Esophagus muscularis mucosa (tissue), 4 donors: ENCODE data around the gene MEGF6. TPM values are rescaled to one million over a fixed set of nuclear protein-coding genes. Genes with fewer than 3 reads are reported as not detected.

Experiments
- DNase-seq: peaks from one replicate; pipeline ENCODE4 v3.0.0-alpha.2; 2017; ENCODE audit errors: extremely low spot score
- H3K27ac ChIP-seq, 4 donors: fragments of 200-600 bp; sonication (generic); replicated peaks in 1 of 4; 1 replicate in 3 of 4; 2 replicates in 1 of 4; pipeline ENCODE4 v1.5.1; 2016 to 2019; ENCODE audit warnings: mild to moderate bottlenecking in 1 of 4
- H3K27me3 ChIP-seq, 4 donors: fragments of 200-600 bp; sonication (generic); one replicate each; pipeline versions ENCODE4 v1.5.1 to v1.6.0; 2016 to 2019
- H3K36me3 ChIP-seq, 4 donors: fragments of 200-600 bp; sonication (generic); one replicate each; pipeline ENCODE4 v1.5.1; 2016 to 2019
- H3K4me1 ChIP-seq, 4 donors: fragments of 200-600 bp; sonication (generic); one replicate each; pipeline ENCODE4 v1.5.1; 2016 to 2019
- H3K4me3 ChIP-seq, 4 donors: fragments of 200-600 bp; sonication (generic); 1 replicate in 2 of 4; 2 replicates in 2 of 4; pipeline ENCODE4 v1.5.1; 2016 to 2019; ENCODE audit warnings: mild to moderate bottlenecking in 4 of 4, moderate library complexity in 1 of 4
- H3K9me3 ChIP-seq, 4 donors: fragments of 200-600 bp; sonication (generic); 1 replicate in 3 of 4; 2 replicates in 1 of 4; pipeline ENCODE4 v1.5.1; 2016 to 2019
- EP300 ChIP-seq: sonication (generic); formaldehyde crosslinking; IDR thresholded peaks from one replicate; pipeline ENCODE4 v1.6.1; 2017; ENCODE audit warnings: antibody characterized with exemption
- POLR2A ChIP-seq: fragments of 450-650 bp; IDR thresholded peaks from one replicate; pipeline ENCODE4 v1.6.1; 2017; ENCODE audit warnings: antibody characterized with exemption, moderate library complexity, mild to moderate bottlenecking, low read depth
- POLR2AphosphoS5 ChIP-seq, 2 donors: sonication (generic); formaldehyde crosslinking; IDR thresholded peaks; one replicate each; pipeline ENCODE4 v1.6.1; 2017; ENCODE audit warnings: antibody characterized with exemption in 2 of 2
- WGBS: methylation state at CpG from one replicate; pipeline ENCODE4 v1.1.5; 2018; 5-methylcytosine and 5-hydroxymethylcytosine counted together
- intact Hi-C: fragments of 100-400 bp; cut with DNase I; formaldehyde crosslinking; loops from one replicate; pipeline ENCODE4 v1.15.1; 2023
- total RNA-seq, 4 donors: library from RNA; depleted of rRNA; stranded (reverse); fragments of >200 nt; gene quantifications; one replicate each; pipeline versions ENCODE4 v1.1.0 to v1.2.1, GENCODE V29; 2016
- TF ChIP-seq, protein P1 (sequence below), 3 experiments: fragments of 200-600 bp in 2 of 3; fragments of 450-650 bp in 1 of 3; sonication (generic) in 2 of 3; IDR thresholded peaks; one replicate each; pipeline ENCODE4 v1.5.1; 2017 to 2019; ENCODE audit warnings: antibody characterized with exemption in 3 of 3, mild to moderate bottlenecking in 2 of 3, moderate library complexity in 1 of 3

Gene MEGF6
- total RNA-seq, 4 donors from 2014 or later = 9.3 to 18.1 (median 12.7) TPM

DNA sequence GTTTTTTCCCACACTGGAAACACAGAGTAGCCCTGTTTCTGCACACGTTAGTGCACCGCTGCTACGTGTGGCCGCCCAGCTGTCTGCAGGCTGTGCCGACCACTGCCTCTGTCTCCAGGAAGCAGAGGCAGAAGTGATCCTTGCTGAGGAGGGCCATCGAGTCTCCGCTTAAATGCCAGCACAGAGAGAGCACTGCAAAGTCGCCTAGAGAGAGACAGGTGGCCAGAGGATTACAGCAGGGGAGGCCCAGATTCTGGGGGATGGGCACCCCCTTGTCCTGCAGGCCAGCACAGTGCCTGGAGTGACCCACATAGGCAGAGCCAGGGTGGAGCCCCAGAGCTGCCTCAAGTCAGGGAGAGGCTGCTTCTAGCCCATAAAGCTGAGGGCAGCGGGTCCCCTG lies 19.6 kb upstream of the MEGF6 start:
- intact Hi-C loops = no loop called here
- Histone ChIP-seq H3K36me3 (peaks cover 48 to 93% (median 87%) of the 10 kb centered on the region in 4 donors), H3K4me1 (peaks cover 5 to 9% (median 6%) of the 10 kb centered on the region in 4 donors)

DNA sequence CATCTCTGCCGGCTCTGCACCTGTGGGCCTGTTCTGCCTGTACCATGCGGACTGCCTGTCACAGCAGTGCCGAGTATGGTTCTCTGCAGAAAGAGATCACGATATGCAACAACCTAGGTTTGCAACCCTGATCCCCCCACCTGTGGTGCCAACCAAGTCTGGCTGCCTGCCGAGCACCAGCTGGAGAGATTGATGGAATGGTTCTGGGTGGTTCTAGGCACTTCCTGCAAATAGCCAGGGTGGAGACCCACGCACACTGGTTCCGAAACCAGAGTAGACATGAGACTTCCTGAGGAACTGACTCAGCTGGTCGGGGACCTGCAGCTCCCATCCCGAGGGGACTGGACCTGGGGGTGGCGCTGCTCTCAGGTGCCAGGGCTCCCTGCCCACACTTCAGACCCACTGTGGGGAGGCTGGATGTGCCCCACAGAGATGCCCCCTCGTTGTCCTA lies 18.9 kb upstream of the MEGF6 start:
- H3K4me1 ChIP-seq = peaks cover 11 to 16% (median 12%) of the 10 kb centered on the region in 4 donors
- TF ChIP-seq, protein P1, sequence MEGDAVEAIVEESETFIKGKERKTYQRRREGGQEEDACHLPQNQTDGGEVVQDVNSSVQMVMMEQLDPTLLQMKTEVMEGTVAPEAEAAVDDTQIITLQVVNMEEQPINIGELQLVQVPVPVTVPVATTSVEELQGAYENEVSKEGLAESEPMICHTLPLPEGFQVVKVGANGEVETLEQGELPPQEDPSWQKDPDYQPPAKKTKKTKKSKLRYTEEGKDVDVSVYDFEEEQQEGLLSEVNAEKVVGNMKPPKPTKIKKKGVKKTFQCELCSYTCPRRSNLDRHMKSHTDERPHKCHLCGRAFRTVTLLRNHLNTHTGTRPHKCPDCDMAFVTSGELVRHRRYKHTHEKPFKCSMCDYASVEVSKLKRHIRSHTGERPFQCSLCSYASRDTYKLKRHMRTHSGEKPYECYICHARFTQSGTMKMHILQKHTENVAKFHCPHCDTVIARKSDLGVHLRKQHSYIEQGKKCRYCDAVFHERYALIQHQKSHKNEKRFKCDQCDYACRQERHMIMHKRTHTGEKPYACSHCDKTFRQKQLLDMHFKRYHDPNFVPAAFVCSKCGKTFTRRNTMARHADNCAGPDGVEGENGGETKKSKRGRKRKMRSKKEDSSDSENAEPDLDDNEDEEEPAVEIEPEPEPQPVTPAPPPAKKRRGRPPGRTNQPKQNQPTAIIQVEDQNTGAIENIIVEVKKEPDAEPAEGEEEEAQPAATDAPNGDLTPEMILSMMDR (IDR thresholded peaks at IDR 0.05) = no peak
- TF ChIP-seq POLR2A (no peak), EP300 (no peak), POLR2AphosphoS5 (IDR thresholded peaks at IDR 0.05) (no peak)
- H3K9me3 ChIP-seq = no peaks in the 10 kb centered on the region
- no peak overlapping the region for H3K4me3 ChIP-seq
- H3K36me3 ChIP-seq = peaks cover 41 to 85% (median 80%) of the 10 kb centered on the region in 4 donors
- H3K27ac ChIP-seq = no peak overlapping the region
- intact Hi-C loops = no loop called here
- H3K27me3 ChIP-seq = no peaks in the 10 kb centered on the region
- WGBS = 84% methylated on average over 5 of the region's 11 CpGs
- DNase-seq = no peak

More for the DNA sequence above, 19.6 kb upstream of the MEGF6 start:
- H3K9me3 ChIP-seq = no peaks in the 10 kb centered on the region
- H3K4me3 ChIP-seq = no peak overlapping the region
- H3K27me3 ChIP-seq = no peaks in the 10 kb centered on the region
- no peak for DNase-seq
- H3K27ac ChIP-seq = no peak overlapping the region
- TF ChIP-seq POLR2AphosphoS5 (IDR thresholded peaks at IDR 0.05) (no peak), EP300 (no peak), POLR2A (no peak)
- TF ChIP-seq, protein P1 (IDR thresholded peaks at IDR 0.05) = no peak
- WGBS = 85% methylated on average over 8 of the region's 9 CpGs

DNA sequence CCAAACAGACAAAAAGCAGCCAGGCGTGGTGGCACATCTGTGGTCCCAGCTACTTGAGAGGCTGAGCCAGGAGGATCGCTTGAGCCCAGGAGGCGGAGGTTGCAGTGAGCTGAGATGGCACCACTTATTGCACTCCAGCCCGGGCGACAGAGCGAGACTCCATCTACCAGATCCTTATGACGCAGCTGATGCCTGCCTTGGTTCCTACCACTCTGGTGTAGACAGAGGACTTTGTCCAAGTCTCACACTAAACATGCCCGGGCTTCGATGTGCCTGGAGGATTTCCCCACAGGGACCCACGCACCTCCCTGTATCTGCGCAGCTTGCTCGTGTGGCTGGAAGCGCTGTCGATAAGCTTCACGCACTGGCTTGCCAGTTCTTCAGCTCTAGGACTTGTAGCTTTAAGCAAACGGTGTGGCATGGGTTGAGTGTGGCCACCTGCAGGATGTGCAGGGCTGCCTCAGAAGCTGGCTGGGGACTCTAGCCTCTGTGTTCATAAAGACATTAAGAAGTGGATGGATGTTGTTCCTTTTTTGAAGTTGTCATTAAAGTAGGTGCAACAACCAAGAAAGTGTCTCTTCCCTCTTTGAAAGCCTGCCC lies 18.4 kb upstream of the MEGF6 start:
- intact Hi-C loops = no loop called here
- Histone ChIP-seq H3K36me3 (peaks cover 36 to 80% (median 75%) of the 10 kb centered on the region in 4 donors), H3K27ac (no peak overlapping the region), H3K27me3 (no peaks in the 10 kb centered on the region), H3K9me3 (no peaks in the 10 kb centered on the region), H3K4me3 (no peak overlapping the region), H3K4me1 (peaks cover 11 to 17% (median 12%) of the 10 kb centered on the region in 4 donors)
- WGBS = 94% methylated on average over 9 of the region's 16 CpGs
- no peak for DNase-seq
- TF ChIP-seq EP300 = no peak
- no peak for TF ChIP-seq POLR2AphosphoS5 (IDR thresholded peaks at IDR 0.05)
- TF ChIP-seq POLR2A = no peak

DNA sequence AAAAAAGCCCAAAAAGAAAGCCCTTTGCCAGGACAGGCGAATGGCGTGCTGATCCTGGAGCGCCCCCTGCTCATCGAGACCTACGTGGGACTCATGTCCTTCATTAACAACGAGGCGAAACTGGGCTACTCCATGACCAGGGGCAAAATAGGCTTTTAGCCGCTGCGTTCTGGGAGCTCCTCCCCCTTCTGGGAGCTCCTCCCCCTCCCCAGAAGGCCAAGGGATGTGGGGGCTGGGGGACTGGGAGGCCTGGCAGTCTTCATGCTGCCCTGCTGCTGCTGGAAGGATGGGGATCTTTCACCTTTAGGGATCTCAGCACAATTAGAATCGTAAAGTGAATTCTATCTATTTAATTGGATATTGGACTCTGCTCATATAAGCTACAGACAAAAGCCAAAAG lies 17.1 kb upstream of the MEGF6 start:
- 85% methylated on average over 10 of the region's 10 CpGs for WGBS
- no peak for DNase-seq
- Histone ChIP-seq H3K36me3 (peaks cover 33 to 68% (median 63%) of the 10 kb centered on the region in 4 donors), H3K9me3 (no peaks in the 10 kb centered on the region), H3K27ac (no peak overlapping the region), H3K4me1 (peaks cover 17 to 24% (median 20%) of the 10 kb centered on the region in 4 donors), H3K4me3 (no peak overlapping the region), H3K27me3 (no peaks in the 10 kb centered on the region)
- intact Hi-C loops = no loop called here
- TF ChIP-seq EP300 (no peak), POLR2AphosphoS5 (IDR thresholded peaks at IDR 0.05) (no peak), POLR2A (no peak)
- TF ChIP-seq, protein P1 (IDR thresholded peaks at IDR 0.05) = no peak

DNA sequence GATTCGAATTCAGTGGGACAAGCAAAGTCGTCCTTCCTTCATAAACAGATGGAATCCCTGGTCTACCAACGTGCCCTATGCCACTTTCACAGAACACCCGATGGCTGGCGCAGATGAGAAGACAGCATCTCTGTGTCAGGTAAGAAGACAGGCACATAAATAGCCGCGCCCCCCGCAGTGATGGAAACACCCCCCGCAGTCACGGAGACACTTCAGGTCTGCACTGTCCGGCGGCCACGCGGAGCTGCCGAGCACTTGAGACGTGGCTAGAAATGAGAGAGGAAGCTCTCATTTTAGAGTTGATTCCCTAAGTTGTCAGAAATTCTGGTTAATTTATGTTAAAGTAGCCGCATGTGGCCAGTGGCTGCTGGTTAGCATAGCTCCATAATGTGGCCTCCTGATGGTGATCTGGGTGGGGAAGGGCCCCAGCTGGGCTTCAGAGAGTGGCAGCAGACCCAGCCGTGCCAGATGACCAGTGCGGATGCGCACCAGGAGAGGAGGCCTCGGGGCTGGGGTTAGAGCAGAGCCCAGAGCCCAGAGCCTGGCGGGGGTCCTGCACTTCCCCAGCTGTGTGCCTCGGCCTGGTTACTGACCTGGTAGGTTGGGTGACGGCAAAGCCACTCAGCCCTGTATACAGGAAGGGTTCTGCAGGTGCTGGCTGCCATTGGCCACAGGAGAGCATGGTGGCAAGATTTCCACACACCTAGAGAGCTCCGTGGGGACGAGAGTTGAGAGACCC lies 16.4 kb upstream of the MEGF6 start:
- no peak for DNase-seq
- intact Hi-C loops = no loop called here
- TF ChIP-seq EP300 (no peak), POLR2AphosphoS5 (IDR thresholded peaks at IDR 0.05) (no peak), POLR2A (no peak)
- TF ChIP-seq, protein P1 (IDR thresholded peaks at IDR 0.05) = no peak
- H3K27me3 ChIP-seq = no peaks in the 10 kb centered on the region
- peaks cover 33 to 60% (median 55%) of the 10 kb centered on the region in 4 donors for H3K36me3 ChIP-seq
- no peak overlapping the region for H3K27ac ChIP-seq
- no peaks in the 10 kb centered on the region for H3K9me3 ChIP-seq
- H3K4me1 ChIP-seq = peaks cover 24 to 32% (median 28%) of the 10 kb centered on the region in 4 donors
- WGBS = 95% methylated on average over 21 of the region's 26 CpGs
- no peak overlapping the region for H3K4me3 ChIP-seq
